Stimulated activated naive CD8-positive, alpha-beta T cell treated with anti-CD3 and anti-CD28 coated beads, Interleukin-15, amount 100 ng/mL, for 72 hours (primary cell): ENCODE results near the gene MBP.

Experiments
- ATAC-seq: fragments of 150-1000 bp; cut with Tn5 transposase; 2 replicates; pipeline ENCODE4 v1.10.0; 2021; ENCODE audit warnings: mild to moderate bottlenecking, moderate library complexity
- DNase-seq, 2 donors: peaks; one replicate each; pipeline ENCODE4 v3.0.0; 2021 to 2022
- H3K27ac Mint-ChIP-seq, 2 donors: one replicate each; pipeline ENCODE4 v1.8.0; 2022; ENCODE audit warnings: mild to moderate bottlenecking in 2 of 2, mixed read lengths in 2 of 2, moderate library complexity in 2 of 2
- H3K27me3 Mint-ChIP-seq: one replicate; pipeline ENCODE4 v1.8.0; 2022; ENCODE audit warnings: mixed read lengths
- H3K4me1 Mint-ChIP-seq: one replicate; pipeline ENCODE4 v1.8.0; 2022; ENCODE audit warnings: mild to moderate bottlenecking, mixed read lengths
- H3K4me3 Mint-ChIP-seq, 2 donors: one replicate each; pipeline ENCODE4 v1.8.0; 2022; ENCODE audit warnings: mild to moderate bottlenecking in 2 of 2, mixed read lengths in 2 of 2, moderate library complexity in 1 of 2
- H3K9me3 Mint-ChIP-seq, 2 donors: one replicate each; pipeline ENCODE4 v1.8.0; 2022; ENCODE audit warnings: mixed read lengths in 2 of 2

MBP gene

DNA sequence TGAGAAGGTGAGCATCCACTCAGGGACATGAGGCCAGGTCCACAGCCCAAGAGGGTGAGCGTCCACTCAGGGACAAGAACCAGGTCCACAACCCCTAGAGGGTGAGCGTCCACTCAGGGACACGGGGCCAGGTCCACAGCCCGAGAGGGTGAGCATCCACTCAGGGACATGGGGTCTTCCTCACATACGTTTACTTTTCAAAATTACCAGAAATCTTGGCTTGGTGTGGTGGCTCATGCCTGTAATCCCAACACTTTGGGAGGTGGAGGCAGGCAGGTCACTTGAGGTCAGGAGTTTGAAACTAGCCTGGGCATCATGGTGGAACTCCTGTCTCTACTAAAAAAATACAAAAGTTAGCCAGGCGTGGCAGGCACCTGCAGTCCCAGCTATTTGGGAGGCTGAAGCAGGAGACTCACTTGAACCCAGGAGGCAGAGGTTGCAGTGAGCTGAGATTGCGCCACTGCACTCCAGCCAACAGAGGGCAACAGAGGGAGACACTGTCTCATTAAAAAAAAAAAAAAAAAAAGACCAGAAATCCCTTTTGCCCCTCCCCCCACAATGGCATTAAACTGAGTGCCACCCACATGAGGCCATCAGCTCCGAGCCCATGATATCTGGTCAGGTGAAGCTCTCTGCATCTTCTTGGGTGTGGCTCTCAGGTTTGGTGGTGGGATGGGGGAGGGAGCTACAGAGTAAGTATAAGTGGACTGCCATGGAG lies 9.0 kb upstream of the MBP start:
- Mint-ChIP-seq H3K27me3 (no peaks in the 10 kb centered on the region), H3K9me3 (peaks cover 24 to 36% of the 10 kb centered on the region in 2 donors), H3K27ac (no peak overlapping the region), H3K4me3 (no peak overlapping the region), H3K4me1 (peaks cover 31% of the 10 kb centered on the region)
- DNase-seq = no peak
- ATAC-seq = no peak

DNA sequence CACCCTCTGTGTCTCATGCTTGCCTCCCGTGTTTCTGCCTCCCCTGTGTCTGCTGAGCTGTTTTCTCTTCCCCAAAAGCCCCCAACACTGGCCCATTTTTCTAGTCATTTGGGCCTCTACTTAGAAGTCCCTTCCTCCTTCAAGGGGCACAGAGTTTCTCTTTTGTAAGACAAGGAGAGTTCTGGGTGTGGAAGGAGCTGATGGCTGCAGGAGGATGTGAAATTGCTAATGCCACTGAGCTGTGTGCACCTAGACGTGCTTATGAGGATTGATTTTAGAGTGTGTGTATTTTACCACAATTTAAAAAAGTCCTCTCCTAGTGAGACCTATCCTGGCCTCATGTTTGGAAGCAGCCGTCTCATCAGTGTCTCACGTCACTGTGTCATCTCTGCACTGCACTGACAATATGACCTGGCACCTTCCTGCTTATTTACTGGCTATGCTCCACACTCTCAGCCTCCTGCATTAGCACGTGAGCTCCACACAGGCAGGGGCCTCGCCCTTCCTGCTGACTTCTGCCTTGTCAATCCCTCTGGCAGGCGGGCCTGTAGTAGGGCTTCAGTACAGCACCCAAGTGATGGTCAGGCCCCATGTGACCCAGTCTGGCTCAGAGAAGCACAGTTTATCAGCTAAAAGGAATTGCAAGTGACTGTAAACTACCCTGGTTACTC lies 8.0 kb upstream of the MBP start:
- ATAC-seq (peak; percentile 55), DNase-seq (no peak)
- Mint-ChIP-seq H3K27me3 (no peaks in the 10 kb centered on the region), H3K27ac (peak overlapping the region in 1 of 2 donors; percentile 21), H3K4me1 (peaks cover 21% of the 10 kb centered on the region), H3K9me3 (peaks cover 24 to 34% of the 10 kb centered on the region in 2 donors), H3K4me3 (no peak overlapping the region)

- Mint-ChIP-seq H3K9me3 (peaks cover 22 to 29% of the 10 kb centered on the region in 2 donors), H3K27me3 (no peaks in the 10 kb centered on the region), H3K27ac (peak overlapping the region in 1 of 2 donors; percentile 21), H3K4me1 (peaks cover 25% of the 10 kb centered on the region), H3K4me3 (no peak overlapping the region)
- DNase-seq (no peak), ATAC-seq (no peak)
These were observed 7.4 kb upstream of the MBP start for GRCh38 chr18:77140030-77140429.

DNA sequence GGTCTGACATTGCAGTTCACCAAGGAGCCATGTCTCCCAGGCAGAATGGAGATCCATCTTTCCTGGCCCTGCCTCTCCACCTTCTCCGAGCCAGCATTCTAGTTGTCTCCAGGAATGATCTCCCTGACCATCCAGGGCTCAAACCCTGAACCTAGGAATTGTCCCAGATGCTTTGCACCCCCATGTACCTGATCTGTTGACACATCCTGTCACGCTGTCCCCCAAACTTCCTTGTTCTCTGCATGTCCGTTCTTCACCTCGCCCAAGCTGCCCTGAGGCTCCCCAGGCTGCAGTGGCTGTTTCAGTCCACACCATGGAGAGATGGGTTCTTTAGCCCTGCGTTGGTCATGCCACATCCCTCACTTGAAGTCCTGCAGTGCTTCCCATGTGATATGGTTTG lies 7.0 kb upstream of the MBP start:
- Mint-ChIP-seq H3K4me3 (no peak overlapping the region), H3K4me1 (peaks cover 29% of the 10 kb centered on the region), H3K27me3 (no peaks in the 10 kb centered on the region), H3K9me3 (peaks cover 19 to 25% of the 10 kb centered on the region in 2 donors), H3K27ac (no peak overlapping the region)
- ATAC-seq (no peak), DNase-seq (no peak)

- Mint-ChIP-seq H3K27me3 (no peaks in the 10 kb centered on the region), H3K4me3 (no peak overlapping the region), H3K4me1 (peaks cover 42% of the 10 kb centered on the region), H3K27ac (no peak overlapping the region), H3K9me3 (peaks cover 11 to 14% of the 10 kb centered on the region in 2 donors)
- ATAC-seq (no peak), DNase-seq (no peak)
These were observed 5.7 kb upstream of the MBP start for GRCh38 chr18:77138270-77138669.

DNA sequence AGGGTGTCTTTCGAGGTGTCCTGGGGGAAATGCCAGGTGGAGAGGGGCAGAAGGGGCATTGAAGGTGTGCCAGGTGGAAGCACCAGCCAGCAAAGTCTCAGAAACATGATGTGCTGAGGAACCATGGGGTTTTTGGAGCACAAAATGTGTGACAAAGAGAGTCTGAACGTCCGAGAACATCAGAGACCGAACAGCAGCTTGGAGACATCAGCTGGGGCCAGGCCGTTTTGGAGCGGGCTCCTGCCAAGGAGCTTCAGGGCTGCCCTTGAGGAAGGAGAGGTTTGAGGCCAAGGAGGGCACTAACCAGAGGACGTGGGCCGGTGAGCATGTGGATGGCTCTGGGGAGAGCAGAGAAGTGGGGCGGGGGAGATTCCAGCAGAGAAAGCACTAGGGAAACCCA lies 5.3 kb upstream of the MBP start:
- H3K9me3 Mint-ChIP-seq = peaks cover 10 to 12% of the 10 kb centered on the region in 2 donors
- DNase-seq (no peak), ATAC-seq (no peak)
- H3K4me3 Mint-ChIP-seq = no peak overlapping the region
- peak overlapping the region in 1 of 2 donors; percentile 27 for H3K27ac Mint-ChIP-seq
- peaks cover 46% of the 10 kb centered on the region for H3K4me1 Mint-ChIP-seq
- no peaks in the 10 kb centered on the region for H3K27me3 Mint-ChIP-seq

GRCh38 chr18:77136871-77137665 lies 4.5 kb upstream of the MBP start:
- H3K9me3 Mint-ChIP-seq = peaks cover 2 to 5% of the 10 kb centered on the region in 2 donors
- H3K27ac Mint-ChIP-seq = no peak overlapping the region
- H3K27me3 Mint-ChIP-seq = no peaks in the 10 kb centered on the region
- H3K4me3 Mint-ChIP-seq = no peak overlapping the region
- DNase-seq (no peak), ATAC-seq (no peak)
- peaks cover 46% of the 10 kb centered on the region for H3K4me1 Mint-ChIP-seq

DNA sequence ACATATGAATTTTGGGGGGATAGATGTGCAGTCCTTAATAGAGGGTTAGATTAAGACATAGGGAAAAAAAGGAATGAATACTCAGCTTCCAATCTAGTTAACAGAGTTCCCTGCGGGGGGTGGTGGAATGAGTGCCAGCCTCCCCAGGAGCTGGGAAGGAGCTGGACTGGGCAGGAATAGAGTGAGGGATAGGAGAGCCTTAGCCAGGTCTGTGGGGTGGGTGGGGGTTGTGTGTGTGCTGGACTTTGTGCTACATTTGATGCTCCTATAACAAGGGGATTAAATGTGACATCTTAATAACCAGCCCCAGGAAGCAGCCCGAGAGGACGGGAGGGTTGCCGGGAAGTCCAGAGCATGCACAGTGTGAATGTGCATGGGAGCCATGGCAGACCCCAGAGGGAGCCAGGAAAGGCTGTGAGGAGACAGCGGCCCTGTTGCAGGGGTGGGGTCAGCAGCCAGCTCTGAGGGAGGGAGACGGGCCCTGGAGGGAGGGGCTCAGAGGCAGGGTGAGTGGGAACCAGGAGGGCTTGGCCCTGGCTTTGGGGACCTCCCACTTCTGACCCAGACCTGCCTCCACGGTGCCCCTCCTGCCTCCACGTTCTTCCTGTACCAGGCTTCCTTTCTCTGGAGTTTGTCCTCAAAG lies 3.6 kb upstream of the MBP start:
- no peak for ATAC-seq
- H3K9me3 Mint-ChIP-seq = no peaks in the 10 kb centered on the region
- H3K4me1 Mint-ChIP-seq = peaks cover 44% of the 10 kb centered on the region
- no peak overlapping the region for H3K4me3 Mint-ChIP-seq
- H3K27me3 Mint-ChIP-seq = no peaks in the 10 kb centered on the region
- no peak for DNase-seq
- no peak overlapping the region for H3K27ac Mint-ChIP-seq

- Mint-ChIP-seq H3K27me3 (no peaks in the 10 kb centered on the region), H3K9me3 (no peaks in the 10 kb centered on the region), H3K4me1 (peaks cover 43% of the 10 kb centered on the region), H3K4me3 (no peak overlapping the region), H3K27ac (no peak overlapping the region)
- ATAC-seq = no peak
- no peak for DNase-seq
These were observed 2.9 kb upstream of the MBP start for GRCh38 chr18:77135339-77136075.

GRCh38 chr18:77134611-77135010 lies 2.0 kb upstream of the MBP start:
- no peak for ATAC-seq
- Mint-ChIP-seq H3K4me3 (peak overlapping the region in 1 of 2 donors; percentile 63), H3K27me3 (no peaks in the 10 kb centered on the region), H3K4me1 (peaks cover 43% of the 10 kb centered on the region), H3K9me3 (no peaks in the 10 kb centered on the region), H3K27ac (peak overlapping the region in 1 of 2 donors; percentile 8)
- DNase-seq = peak in 1 of 2 donors; percentile 7

DNA sequence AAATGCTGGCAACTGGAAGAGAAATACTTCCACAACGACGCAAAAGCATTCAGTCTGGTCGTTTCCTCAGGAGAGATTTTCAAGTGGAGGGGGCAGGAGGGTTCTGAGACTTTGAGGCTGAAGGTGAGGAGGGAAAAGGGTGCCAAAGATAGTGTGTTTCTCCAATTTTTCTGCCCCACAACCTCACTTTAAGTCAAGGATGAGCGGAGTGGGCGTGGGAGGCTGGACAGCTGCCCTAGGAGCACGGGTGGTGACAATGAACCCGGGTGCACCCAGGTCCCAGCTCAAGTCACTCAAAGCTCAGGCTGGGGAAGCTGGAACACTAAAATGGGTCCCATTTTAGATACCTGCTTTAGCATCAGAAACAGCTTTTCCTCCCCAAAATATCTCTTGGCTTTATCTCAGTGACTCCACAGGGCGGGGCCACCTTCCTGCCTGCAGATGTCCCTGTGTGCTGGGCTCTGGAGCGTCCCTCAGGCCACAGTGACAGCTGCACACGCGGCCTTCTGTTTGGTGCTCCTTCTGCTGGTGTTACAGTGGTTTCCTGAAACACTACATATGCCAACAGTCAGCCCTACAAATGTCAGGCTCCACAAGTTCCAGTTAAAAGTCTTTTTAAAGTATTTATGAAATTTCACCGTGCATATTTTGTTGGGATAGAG lies 1.4 kb upstream of the MBP start:
- Mint-ChIP-seq H3K27ac (no peak overlapping the region), H3K4me1 (peaks cover 47% of the 10 kb centered on the region), H3K9me3 (no peaks in the 10 kb centered on the region), H3K4me3 (peak overlapping the region; percentile 63 to 76), H3K27me3 (no peaks in the 10 kb centered on the region)
- ATAC-seq (no peak), DNase-seq (peak in 1 of 2 donors; percentile 16)

DNA sequence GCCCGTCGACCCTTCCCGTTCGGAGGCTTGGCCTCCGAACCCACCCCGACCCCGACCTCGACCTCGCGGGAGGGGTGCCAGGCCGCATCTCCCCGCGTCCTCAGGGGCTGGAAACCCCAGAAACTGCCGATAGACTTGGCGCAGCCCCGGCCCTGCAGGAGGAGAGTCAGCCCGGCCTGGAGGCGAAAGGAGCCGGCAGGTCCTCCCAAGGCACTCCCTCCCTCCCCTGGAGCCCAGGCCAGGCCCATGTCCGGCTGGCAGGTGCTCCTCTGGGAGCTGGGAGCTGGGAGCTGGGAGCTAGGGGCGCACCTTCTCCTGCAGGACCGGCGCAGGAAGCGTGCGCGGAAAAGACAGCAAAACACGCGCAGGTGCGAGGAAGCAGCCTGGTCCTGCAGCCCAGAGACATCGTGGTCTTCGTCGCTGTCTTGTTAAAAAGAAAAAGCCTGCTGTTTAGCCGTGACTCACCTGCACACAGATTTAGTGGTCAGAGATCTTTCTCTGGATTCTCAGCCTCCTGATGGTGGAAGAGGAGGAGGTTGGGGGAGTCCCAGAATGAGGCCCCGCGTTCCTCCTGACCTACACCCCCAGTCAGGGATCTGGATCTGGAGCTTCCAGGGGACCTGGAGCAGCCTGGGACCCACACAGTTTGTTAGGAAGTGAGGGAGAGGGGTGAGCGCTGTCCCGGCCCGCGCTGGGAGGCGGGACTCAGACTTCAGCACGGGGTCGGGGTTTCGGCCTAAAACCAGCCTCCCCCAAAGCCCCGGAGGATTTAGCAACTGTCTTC lies 660 bp upstream of the MBP start:
- peaks cover 54% of the 10 kb centered on the region for H3K4me1 Mint-ChIP-seq
- H3K27ac Mint-ChIP-seq = peak overlapping the region in 1 of 2 donors; percentile 69

GRCh38 chr18:77131652-77132368 lies 773 bp downstream of the MBP start:
- H3K4me3 Mint-ChIP-seq = peak overlapping the region; percentile 99 to 100
- ATAC-seq (peak; percentile 48), DNase-seq (peak; percentile 28 to 36)
- H3K9me3 Mint-ChIP-seq = no peaks in the 10 kb centered on the region
- H3K27ac Mint-ChIP-seq = peak overlapping the region; percentile 97 to 98
- H3K4me1 Mint-ChIP-seq = peaks cover 68% of the 10 kb centered on the region
- H3K27me3 Mint-ChIP-seq = no peaks in the 10 kb centered on the region

More for the DNA sequence above, 660 bp upstream of the MBP start:
- ATAC-seq (peak; percentile 2), DNase-seq (peak in 1 of 2 donors; percentile 22)
- Mint-ChIP-seq H3K9me3 (no peaks in the 10 kb centered on the region), H3K27me3 (no peaks in the 10 kb centered on the region), H3K4me3 (peak overlapping the region; percentile 63 to 76)
